Testis (tissue), 5 donors: ENCODE measurements around the gene MED7. TPM values are rescaled to one million over a fixed set of nuclear protein-coding genes. Genes with fewer than 3 reads are reported as not detected.

ENCODE experiments used
- DNase-seq: peaks from one replicate; pipeline ENCODE4 v3.0.0-alpha.2; 2019
- H3K27ac ChIP-seq, 2 donors: fragments of 200-600 bp; sonication (generic); one replicate each; pipeline ENCODE4 v1.5.1; 2019
- H3K27me3 ChIP-seq: fragments of 200-600 bp; sonication (generic); one replicate; pipeline ENCODE4 v1.5.1; 2019
- H3K36me3 ChIP-seq: fragments of 200-600 bp; sonication (generic); one replicate; pipeline ENCODE4 v1.5.1; 2017; ENCODE audit warnings: low read depth; ENCODE audit errors: missing control alignments
- H3K4me1 ChIP-seq: fragments of 200-600 bp; sonication (generic); one replicate; pipeline ENCODE4 v1.5.1; 2019
- H3K4me3 ChIP-seq, 2 donors: fragments of 200-600 bp; sonication (generic); one replicate each; pipeline ENCODE4 v1.5.1; 2017 to 2019
- H3K9me3 ChIP-seq: fragments of 200-600 bp; sonication (generic); one replicate; pipeline ENCODE4 v1.5.1; 2017
- CTCF ChIP-seq, 3 experiments: fragments of 450-650 bp in 2 of 3; fragments of 200-600 bp in 1 of 3; sonication (generic) in 1 of 3; IDR thresholded peaks; one replicate each; pipeline ENCODE4 v1.5.1; 2016 to 2019; ENCODE audit warnings: antibody characterized with exemption in 3 of 3, mild to moderate bottlenecking in 2 of 3, moderate library complexity in 1 of 3
- POLR2A ChIP-seq: fragments of 450-650 bp; IDR thresholded peaks from one replicate; pipeline ENCODE4 v1.6.1; 2017; ENCODE audit warnings: antibody characterized with exemption, mild to moderate bottlenecking, moderate library complexity
- WGBS, 2 donors: methylation state at CpG; one replicate each; pipeline ENCODE4 v1.1.5; 2018; 5-methylcytosine and 5-hydroxymethylcytosine counted together
- intact Hi-C: fragments of 100-400 bp; cut with DNase I; formaldehyde crosslinking; loops from one replicate; pipeline ENCODE4 v1.15.1; 2023; ENCODE audit warnings: low total_unique reads
- long read RNA-seq, 2 donors: transcript quantifications; one replicate each; lab custom pipeline, GENCODE V29; 2026
- polyA plus RNA-seq: library from polyadenylated mRNA; stranded (reverse); fragments of 350-450 nt; fragmentation: Illumina TruSeq; extraction: RNeasy Lipid Tissue Mini Kit (QIAGEN cat#74804); gene quantifications from one replicate; pipeline ENCODE4 v1.2.3, GENCODE V29; 2014; ENCODE audit warnings: low read depth, low replicate concordance; ENCODE audit not compliant: insufficient read depth
- total RNA-seq, 2 donors: library from RNA; depleted of rRNA; stranded (reverse); fragments of >200 nt; gene quantifications; one replicate each; pipeline ENCODE4 v1.2.3, GENCODE V29; 2016

MED7 gene
- total RNA-seq (10 to 100 TPM; 16.8 to 21.1 TPM), polyA plus RNA-seq (50.3 TPM)
- long read RNA-seq, donor 1, transcript MED7-201 (2 exons, 2,402 nt) = major isoform, 20 of 21 reads
- long read RNA-seq, donor 1, partial matches to known transcripts = 0 of 21 reads
- long read RNA-seq, donor 1, other reads (novel, unspliced or antisense) = 0 of 21 reads
- long read RNA-seq, donor 2, transcript MED7-201 (2 exons, 2,402 nt) = major isoform, 8 of 11 reads
- long read RNA-seq, donor 2, partial matches to known transcripts = 0 of 11 reads
- long read RNA-seq, donor 2, other reads (novel, unspliced or antisense) = 0 of 11 reads

- peaks cover 8% of the 10 kb centered on the region for H3K4me1 ChIP-seq
- 0 to 1% methylated on average over 34 to 36 of the region's 48 CpGs for WGBS, 2 donors
- H3K9me3 ChIP-seq = no peaks in the 10 kb centered on the region
- peak within 1 kb of the TSS; percentile 87 to 97 for H3K27ac ChIP-seq
- H3K27me3 ChIP-seq = no peaks in the 10 kb centered on the region
- H3K36me3 ChIP-seq = no peaks in the 10 kb centered on the region
- TF ChIP-seq CTCF (IDR thresholded peaks at IDR 0.05) (no peak), POLR2A (peak; percentile 19)
- peak within 1 kb of the TSS; percentile 85 to 92 for H3K4me3 ChIP-seq
- peak; percentile 97 for DNase-seq
- intact Hi-C loops = no loop called here
Observed at GRCh38 chr5:157142317-157143126, at the start of gene MED7. Gene MED7 (minus strand): TSS chr5:157142865. CDS start chr5:157139431, 3,434 bp downstream.

- Histone ChIP-seq H3K9me3 (no peaks in the 10 kb centered on the region), H3K27ac (no peak overlapping the region), H3K4me1 (no peaks in the 10 kb centered on the region), H3K27me3 (no peaks in the 10 kb centered on the region), H3K36me3 (no peaks in the 10 kb centered on the region), H3K4me3 (no peak overlapping the region)
- TF ChIP-seq CTCF (IDR thresholded peaks at IDR 0.05) (no peak), POLR2A (no peak)
- DNase-seq = no peak
- WGBS, 2 donors = 88 to 92% methylated on average over 7 of the region's 7 CpGs
- intact Hi-C loops = no loop called here
Observed at GRCh38 chr5:157189223-157189622, 46.6 kb upstream of the MED7 start.

GRCh38 chr5:157188270-157188669, 45.6 kb upstream of the MED7 start:
- intact Hi-C loops = no loop called here
- Histone ChIP-seq H3K4me1 (no peaks in the 10 kb centered on the region), H3K9me3 (no peaks in the 10 kb centered on the region), H3K27ac (no peak overlapping the region), H3K36me3 (no peaks in the 10 kb centered on the region), H3K4me3 (no peak overlapping the region), H3K27me3 (no peaks in the 10 kb centered on the region)
- DNase-seq = no peak
- TF ChIP-seq CTCF (IDR thresholded peaks at IDR 0.05) (no peak), POLR2A (no peak)

GRCh38 chr5:157187046-157187754, 44.5 kb upstream of the MED7 start:
- TF ChIP-seq POLR2A = no peak
- no peak for TF ChIP-seq CTCF (IDR thresholded peaks at IDR 0.05)
- Histone ChIP-seq H3K27ac (no peak overlapping the region), H3K27me3 (no peaks in the 10 kb centered on the region), H3K4me3 (no peak overlapping the region), H3K4me1 (no peaks in the 10 kb centered on the region), H3K9me3 (no peaks in the 10 kb centered on the region), H3K36me3 (no peaks in the 10 kb centered on the region)
- no peak for DNase-seq
- 75 to 76% methylated on average over 5 of the region's 5 CpGs for WGBS, 2 donors
- intact Hi-C loops = no loop called here
